Measurements from ENCODE around the gene SSH2. TPM values are rescaled to one million over a fixed set of nuclear protein-coding genes. Genes with fewer than 3 reads are reported as not detected.

The SSH2 gene
- total RNA-seq, 1 experiment from 2014 or later, result 8.5 TPM

DNA sequence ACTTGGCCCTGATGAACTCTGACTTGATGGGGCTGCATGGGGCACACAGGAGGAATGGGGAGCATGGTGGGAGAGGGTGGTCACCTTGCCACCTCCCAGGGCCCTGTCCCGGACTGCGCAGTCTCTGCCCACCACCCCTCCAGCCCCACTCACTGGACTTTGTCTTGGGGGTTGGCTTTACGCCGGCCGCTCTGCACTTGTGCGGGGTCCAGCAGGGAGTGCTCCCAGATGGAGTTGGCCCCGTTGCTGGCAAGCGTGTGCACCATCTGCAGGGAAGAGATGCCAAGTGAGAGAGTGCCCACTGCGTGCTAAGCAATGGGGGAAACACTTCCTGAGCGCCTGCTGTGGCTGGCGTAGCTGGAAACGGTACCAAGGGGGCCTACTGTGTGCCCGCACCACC is 347.3 kb downstream of the SSH2 start:
- Histone ChIP-seq H3K79me2 (ENCODE audit: low read length) (peaks cover 28% of the 10 kb centered on the region), H3K9ac (ENCODE audit: low read length) (no peak overlapping the region), H3F3A (ENCODE audit: low read length, unreplicated experiment) (no peaks in the 10 kb centered on the region), H3K36me3 (ENCODE audit: low read depth, low read length) (no peaks in the 10 kb centered on the region), H2AFZ (ENCODE audit: low read length) (no peak overlapping the region), H3K9me3 (ENCODE audit: low read length) (no peaks in the 10 kb centered on the region), H3K27me3 (ENCODE audit: low read length) (no peaks in the 10 kb centered on the region), H3K4me3 (ENCODE audit: low read length) (no peak overlapping the region), H3K9me2 (replicated peaks; ENCODE audit: low read length) (no peaks in the 10 kb centered on the region), H3K4me2 (ENCODE audit: low read length) (no peak overlapping the region), H3K4me1 (ENCODE audit: insufficient read depth, low read length) (peaks cover 1% of the 10 kb centered on the region; the same call in 1 of the 2 replicates), H3K27ac (ENCODE audit: low read length) (no peak overlapping the region), H4K20me1 (ENCODE audit: low read length) (no peaks in the 10 kb centered on the region)
- intact Hi-C loops (cut with micrococcal nuclease), result no loop called here
- POLR2A ChIA-PET (ENCODE audit: unreplicated experiment), result no interaction called here
- CTCF ChIA-PET, result interaction anchor here (0.6 kb wide), 1 partner anchor 16 kb away, joined by 3 read pairs; the partner anchor contains the start of gene ABHD15
- DNase-seq (no peak), ATAC-seq (no peak)
- BruUV-seq (replicated peaks), result no TSS peak
- TF ChIP-seq, protein P1, sequence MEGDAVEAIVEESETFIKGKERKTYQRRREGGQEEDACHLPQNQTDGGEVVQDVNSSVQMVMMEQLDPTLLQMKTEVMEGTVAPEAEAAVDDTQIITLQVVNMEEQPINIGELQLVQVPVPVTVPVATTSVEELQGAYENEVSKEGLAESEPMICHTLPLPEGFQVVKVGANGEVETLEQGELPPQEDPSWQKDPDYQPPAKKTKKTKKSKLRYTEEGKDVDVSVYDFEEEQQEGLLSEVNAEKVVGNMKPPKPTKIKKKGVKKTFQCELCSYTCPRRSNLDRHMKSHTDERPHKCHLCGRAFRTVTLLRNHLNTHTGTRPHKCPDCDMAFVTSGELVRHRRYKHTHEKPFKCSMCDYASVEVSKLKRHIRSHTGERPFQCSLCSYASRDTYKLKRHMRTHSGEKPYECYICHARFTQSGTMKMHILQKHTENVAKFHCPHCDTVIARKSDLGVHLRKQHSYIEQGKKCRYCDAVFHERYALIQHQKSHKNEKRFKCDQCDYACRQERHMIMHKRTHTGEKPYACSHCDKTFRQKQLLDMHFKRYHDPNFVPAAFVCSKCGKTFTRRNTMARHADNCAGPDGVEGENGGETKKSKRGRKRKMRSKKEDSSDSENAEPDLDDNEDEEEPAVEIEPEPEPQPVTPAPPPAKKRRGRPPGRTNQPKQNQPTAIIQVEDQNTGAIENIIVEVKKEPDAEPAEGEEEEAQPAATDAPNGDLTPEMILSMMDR (conservative IDR thresholded peaks at IDR 0.05; ENCODE audit: low read depth, low read length), result no peak
- TF ChIP-seq EZH2 (IDR thresholded peaks at IDR 0.05; ENCODE audit: low read length, unreplicated experiment) (no peak), EZH2phosphoT487 (IDR thresholded peaks at IDR 0.05; ENCODE audit: borderline replicate concordance, low read length) (no peak)

DNA sequence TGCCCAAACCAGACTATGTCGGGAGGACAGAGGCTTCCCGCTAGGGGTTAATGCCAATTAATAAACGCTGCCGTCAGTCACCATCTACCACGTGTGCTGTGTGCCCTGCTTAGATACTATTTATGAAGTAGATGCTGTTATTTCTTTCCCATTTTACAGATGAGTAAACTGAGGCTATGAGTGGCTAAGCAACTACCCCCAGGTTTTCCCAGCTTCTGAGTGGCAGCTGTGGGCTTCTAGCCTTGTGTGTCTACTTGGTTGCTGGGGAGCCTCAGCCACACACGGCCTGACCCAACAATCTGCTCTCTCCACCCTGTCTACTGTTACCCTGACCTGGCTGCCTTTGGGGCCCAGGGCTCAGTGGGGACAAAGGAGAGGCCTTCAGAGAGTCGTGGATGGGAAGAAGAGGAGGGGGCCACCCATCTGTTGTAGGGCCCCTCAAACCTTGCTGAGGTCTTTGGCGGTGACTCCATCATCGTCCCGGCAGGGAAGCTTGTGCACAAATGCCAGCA is 347.7 kb downstream of the SSH2 start:
- Histone ChIP-seq H3K9me2 (replicated peaks; ENCODE audit: low read length) (no peaks in the 10 kb centered on the region), H4K20me1 (ENCODE audit: low read length) (no peaks in the 10 kb centered on the region), H3K79me2 (ENCODE audit: low read length) (peaks cover 23% of the 10 kb centered on the region), H3F3A (ENCODE audit: low read length, unreplicated experiment) (no peaks in the 10 kb centered on the region), H3K4me1 (ENCODE audit: insufficient read depth, low read length) (no peaks in the 10 kb centered on the region), H3K9me3 (ENCODE audit: low read length) (no peaks in the 10 kb centered on the region), H3K9ac (ENCODE audit: low read length) (no peak overlapping the region), H3K27ac (ENCODE audit: low read length) (no peak overlapping the region), H3K36me3 (ENCODE audit: low read depth, low read length) (no peaks in the 10 kb centered on the region), H3K27me3 (ENCODE audit: low read length) (no peaks in the 10 kb centered on the region), H3K4me2 (ENCODE audit: low read length) (no peak overlapping the region), H3K4me3 (ENCODE audit: low read length) (no peak overlapping the region), H2AFZ (ENCODE audit: low read length) (no peak overlapping the region)
- DNase-seq, result no peak
- no peak for ATAC-seq
- ChIA-PET POLR2A (ENCODE audit: unreplicated experiment) (no interaction called here), CTCF (no interaction called here)
- BruUV-seq (replicated peaks), result no TSS peak
- TF ChIP-seq, protein P1 (conservative IDR thresholded peaks at IDR 0.05; ENCODE audit: low read depth, low read length), result no peak
- TF ChIP-seq EZH2 (IDR thresholded peaks at IDR 0.05; ENCODE audit: low read length, unreplicated experiment) (no peak), EZH2phosphoT487 (IDR thresholded peaks at IDR 0.05; ENCODE audit: borderline replicate concordance, low read length) (no peak)
- intact Hi-C loops (cut with micrococcal nuclease), result no loop called here

DNA sequence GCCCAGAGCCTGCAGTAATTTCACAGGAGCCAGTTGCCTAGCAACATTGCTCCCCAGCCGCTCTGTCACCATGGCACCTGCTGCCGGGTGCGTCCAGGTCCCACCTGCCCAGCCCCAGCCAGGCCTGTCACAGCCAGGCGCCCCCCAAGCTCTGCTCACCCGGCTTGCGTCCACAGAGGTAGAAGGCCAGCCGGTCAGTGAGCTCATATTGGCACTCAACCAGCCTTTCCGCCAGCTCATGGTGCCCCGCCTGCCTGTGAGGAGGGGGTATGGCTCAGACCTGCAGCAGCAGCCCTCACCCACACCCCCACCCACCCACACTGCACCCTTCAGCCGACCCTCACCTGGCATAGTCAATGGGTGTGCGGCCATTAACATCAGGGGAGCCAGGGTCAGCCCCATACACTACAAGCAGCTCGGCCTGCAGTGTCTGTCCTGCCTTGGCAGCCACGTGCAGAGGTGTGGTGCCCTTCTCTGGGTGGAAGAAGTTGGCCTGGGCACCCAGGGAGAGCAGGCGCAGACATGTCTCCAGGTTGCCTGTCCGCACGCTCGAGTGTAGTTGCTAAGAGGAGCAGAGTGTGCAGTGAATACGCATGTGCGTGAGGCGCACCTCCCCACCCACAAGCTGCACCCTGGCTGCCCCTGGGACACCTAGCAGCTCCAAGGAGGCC is 348.3 kb downstream of the SSH2 start:
- no peak overlapping the region for H3K4me2 ChIP-seq (ENCODE audit: low read length)
- H3F3A ChIP-seq (ENCODE audit: low read length, unreplicated experiment), result no peaks in the 10 kb centered on the region
- BruUV-seq (replicated peaks), result no TSS peak
- intact Hi-C loops (cut with micrococcal nuclease), result loop anchor here (2.0 kb wide), 1 partner anchor 37 kb away; no protein-coding TSS in a partner anchor
- H4K20me1 ChIP-seq (ENCODE audit: low read length), result no peaks in the 10 kb centered on the region
- POLR2A ChIA-PET (ENCODE audit: unreplicated experiment), result no interaction called here
- H3K9ac ChIP-seq (ENCODE audit: low read length), result no peak overlapping the region
- DNase-seq (no peak), ATAC-seq (no peak)
- H3K36me3 ChIP-seq (ENCODE audit: low read depth, low read length), result no peaks in the 10 kb centered on the region
- no peak overlapping the region for H3K27ac ChIP-seq (ENCODE audit: low read length)
- no peaks in the 10 kb centered on the region for H3K9me3 ChIP-seq (ENCODE audit: low read length)
- no peak for TF ChIP-seq EZH2 (IDR thresholded peaks at IDR 0.05; ENCODE audit: low read length, unreplicated experiment)
- TF ChIP-seq EZH2phosphoT487 (IDR thresholded peaks at IDR 0.05; ENCODE audit: borderline replicate concordance, low read length), result no peak
- TF ChIP-seq, protein P1 (conservative IDR thresholded peaks at IDR 0.05; ENCODE audit: low read depth, low read length), result no peak
- H3K9me2 ChIP-seq (replicated peaks; ENCODE audit: low read length), result no peaks in the 10 kb centered on the region
- H3K27me3 ChIP-seq (ENCODE audit: low read length), result no peaks in the 10 kb centered on the region
- CTCF ChIA-PET, result interaction anchor here (0.7 kb wide), 1 partner anchor 13 kb away, joined by 3 read pairs; no protein-coding TSS in a partner anchor
- H3K4me1 ChIP-seq (ENCODE audit: insufficient read depth, low read length), result no peaks in the 10 kb centered on the region
- peaks cover 17% of the 10 kb centered on the region for H3K79me2 ChIP-seq (ENCODE audit: low read length)
- no peak overlapping the region for H2AFZ ChIP-seq (ENCODE audit: low read length)
- H3K4me3 ChIP-seq (ENCODE audit: low read length), result no peak overlapping the region

Data from PC-3 (cell line).